ENCODE results near the gene NMD3. TPM values are rescaled to one million over a fixed set of nuclear protein-coding genes. Genes with fewer than 3 reads are reported as not detected.

NMD3 gene
- polyA plus RNA-seq, 2 of the 4 experiments (the other 2 are of a cell fraction) = 53.4 to 66.5 TPM

GRCh38 chr3:161296814-161297213, 75.7 kb downstream of the NMD3 start:
- ATAC-seq (no peak), DNase-seq (ENCODE audit: low read depth in 1 of 2, low spot score in 1 of 2) (no peak), FAIRE-seq (no peak)
- ChIA-PET POLR2A (no interaction called here), CTCF (no interaction called here)
- TF ChIP-seq CHD2 (IDR thresholded peaks at IDR 0.05; ENCODE audit: low read length, partially characterized antibody) (no peak), RCOR1 (IDR thresholded peaks at IDR 0.05; ENCODE audit: low read depth, low read length) (no peak), KDM1A (IDR thresholded peaks at IDR 0.05; ENCODE audit: low read depth) (no peak), HES2 (IDR thresholded peaks at IDR 0.05) (no peak), MAFK (IDR thresholded peaks at IDR 0.05; ENCODE audit: partially characterized antibody) (no peak), PBX3 (IDR thresholded peaks at IDR 0.05) (no peak), FOXS1 (CRISPR knock-in tag; IDR thresholded peaks at IDR 0.05) (no peak), HOXB13 (CRISPR knock-in tag; IDR thresholded peaks at IDR 0.05; ENCODE audit: low read depth) (no peak), EHMT2 (IDR thresholded peaks at IDR 0.05; ENCODE audit: low read depth) (no peak)
- no peaks in the 10 kb centered on the region for H3K9me3 ChIP-seq
- H3K4me1 ChIP-seq = no peaks in the 10 kb centered on the region
- H3K27ac ChIP-seq = no peak overlapping the region
- WGBS (ENCODE audit: missing lambda C conversion rate) = 35% methylated on average over 3 of the region's 3 CpGs
- no peak overlapping the region for H3K4me3 ChIP-seq
- H3K4me2 ChIP-seq = no peak overlapping the region

Small RNA genes lying within 50 kb of the gene (small RNA-seq; reads per million reads assigned to genes)
- gene AC108738.1 = 0 reads per million in 6 experiments

Other genes with a start within 250 kb of the NMD3 start
- gene B3GALNT1, start 116.0 kb upstream of the NMD3 start, polyA plus RNA-seq (2011; rRNA removed) = 0.14 and 0.36 TPM in 2 replicates
- 0.05 to 0.17 TPM (median 0.13 TPM) in 3 replicates for gene B3GALNT1, start 116.0 kb upstream of the NMD3 start, polyA plus RNA-seq (2017; fragmentation: RNase III; extraction: RNeasy Plus Mini Kit Qiagen cat#74134 plus additional on column Dnase treatment)
- gene SPTSSB, start 150.2 kb downstream of the NMD3 start, polyA plus RNA-seq (2011; rRNA removed) = 0.43 TPM in 1 of 2 replicates, not detected in the other
- 0.06 to 0.07 TPM in 2 of 3 replicates, not detected in the other for gene SPTSSB, start 150.2 kb downstream of the NMD3 start, polyA plus RNA-seq (2017; fragmentation: RNase III; extraction: RNeasy Plus Mini Kit Qiagen cat#74134 plus additional on column Dnase treatment)